Medulla oblongata (tissue), 1 donor: ENCODE data around the gene INPP5F.
A peak's percentile ranks its signal among the peaks of the same experiment; 100 is the strongest.
"Not testable (repeated sequence)": the region's sequence is repeated elsewhere in the genome, so short reads cannot be mapped to it uniquely, and the experiment has no call there.

Experiments used
- DNase-seq: peaks from one replicate; pipeline ENCODE4 v3.0.0-alpha.2; 2015; ENCODE audit errors: extremely low spot score

The INPP5F gene

GRCh38 chr10:119706521-119707278 lies 19.1 kb upstream of the INPP5F start:
- no peak for DNase-seq

GRCh38 chr10:119707331-119707730 lies 18.5 kb upstream of the INPP5F start:
- DNase-seq = not testable (repeated sequence)

DNA sequence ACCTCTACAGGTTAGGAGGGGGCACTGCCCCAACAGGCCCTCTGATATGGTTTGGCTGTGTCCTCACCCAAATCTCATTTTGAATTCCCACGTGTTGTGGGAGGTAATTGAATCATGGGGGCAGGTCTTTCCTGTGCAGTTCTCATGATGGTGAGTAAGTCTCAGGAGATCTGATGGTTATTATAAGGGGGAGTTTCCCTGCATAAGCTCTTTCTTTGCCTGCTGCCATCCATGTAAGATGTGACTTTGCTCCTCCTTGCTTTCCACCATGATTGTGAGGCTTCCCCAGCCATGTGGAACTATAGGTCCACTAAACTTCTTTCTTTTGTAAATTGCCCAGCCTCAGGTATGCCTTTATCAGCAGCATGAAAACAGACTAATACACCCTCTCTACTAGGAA lies 14.9 kb upstream of the INPP5F start:
- DNase-seq = not testable (repeated sequence)

DNA sequence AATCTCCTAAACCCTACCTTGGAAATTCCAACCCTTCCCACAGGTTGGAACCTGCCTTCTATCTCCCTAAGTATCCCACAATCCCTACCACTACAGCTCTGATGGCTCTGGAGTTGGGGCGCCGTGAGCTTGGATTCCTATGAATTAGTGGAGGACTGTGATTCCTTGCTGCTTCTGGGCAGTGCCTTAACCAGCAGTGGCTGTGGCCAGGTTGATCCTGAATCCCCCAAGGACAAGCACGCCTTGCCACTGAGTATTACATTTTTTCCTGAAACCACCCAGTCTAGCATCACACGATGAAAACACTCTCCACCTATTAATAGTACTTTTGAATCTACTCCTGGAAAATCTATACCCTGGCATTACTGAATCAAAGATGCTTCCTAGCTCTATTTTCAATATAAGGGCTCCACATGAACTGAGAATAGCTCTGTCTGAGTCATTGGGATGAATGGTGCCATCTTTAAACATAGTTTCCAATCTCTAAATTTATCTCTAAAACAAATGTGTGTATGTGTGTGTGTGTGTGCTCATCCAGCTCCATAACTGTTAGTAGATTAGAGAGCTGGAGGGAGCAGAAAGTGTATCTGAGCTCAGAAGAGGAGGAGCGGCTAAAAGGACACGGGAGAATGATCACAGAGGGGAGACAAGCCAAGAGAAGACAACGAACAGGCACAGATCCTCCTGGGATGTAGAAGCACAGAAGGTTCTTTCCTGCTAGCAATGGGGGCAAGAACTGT lies 11.9 kb upstream of the INPP5F start:
- DNase-seq = no peak

DNA sequence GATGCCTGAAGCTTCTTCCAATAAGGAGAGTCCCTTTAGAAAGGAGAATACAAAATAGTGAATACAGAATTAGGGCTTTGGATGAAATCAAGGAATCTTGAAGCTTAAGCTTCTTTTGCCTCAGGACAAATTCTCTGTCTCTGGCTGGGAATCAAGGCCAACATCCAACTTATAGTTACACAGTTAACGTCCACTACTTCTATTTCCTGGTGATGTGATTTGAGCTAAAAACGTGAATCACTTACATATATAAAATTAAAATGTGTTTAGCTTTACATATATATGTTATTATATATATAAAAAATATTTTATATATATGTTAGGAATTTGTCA lies 11.4 kb upstream of the INPP5F start:
- DNase-seq = no peak

GRCh38 chr10:119715628-119716505 lies 10.0 kb upstream of the INPP5F start:
- DNase-seq = peak; percentile 69

DNA sequence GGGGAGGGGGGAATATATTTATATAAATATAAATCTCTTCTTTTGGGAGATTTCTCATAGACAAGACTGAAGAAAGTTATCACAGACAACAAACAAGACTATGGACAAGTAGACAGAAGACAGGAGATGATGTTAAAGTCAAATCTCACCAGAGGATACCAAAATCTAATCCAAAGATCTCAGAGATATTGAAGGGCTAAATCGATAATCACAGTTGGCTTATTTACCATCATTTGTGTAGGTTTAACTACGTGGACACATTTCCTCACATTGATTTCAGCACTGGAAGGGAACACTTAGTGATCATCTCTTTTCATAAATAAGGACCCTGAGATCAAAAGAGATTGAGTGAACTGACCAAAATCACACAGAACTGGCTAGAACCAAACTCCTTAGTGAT lies 2.7 kb upstream of the INPP5F start:
- no peak for DNase-seq

- DNase-seq = peak; percentile 3
These were observed 2.2 kb upstream of the INPP5F start for GRCh38 chr10:119723624-119724023.

- DNase-seq = peak; percentile 47
These were observed 995 bp upstream of the INPP5F start for GRCh38 chr10:119724593-119725516.

GRCh38 chr10:119725517-119725827 lies 378 bp upstream of the INPP5F start:
- DNase-seq = no peak

DNA sequence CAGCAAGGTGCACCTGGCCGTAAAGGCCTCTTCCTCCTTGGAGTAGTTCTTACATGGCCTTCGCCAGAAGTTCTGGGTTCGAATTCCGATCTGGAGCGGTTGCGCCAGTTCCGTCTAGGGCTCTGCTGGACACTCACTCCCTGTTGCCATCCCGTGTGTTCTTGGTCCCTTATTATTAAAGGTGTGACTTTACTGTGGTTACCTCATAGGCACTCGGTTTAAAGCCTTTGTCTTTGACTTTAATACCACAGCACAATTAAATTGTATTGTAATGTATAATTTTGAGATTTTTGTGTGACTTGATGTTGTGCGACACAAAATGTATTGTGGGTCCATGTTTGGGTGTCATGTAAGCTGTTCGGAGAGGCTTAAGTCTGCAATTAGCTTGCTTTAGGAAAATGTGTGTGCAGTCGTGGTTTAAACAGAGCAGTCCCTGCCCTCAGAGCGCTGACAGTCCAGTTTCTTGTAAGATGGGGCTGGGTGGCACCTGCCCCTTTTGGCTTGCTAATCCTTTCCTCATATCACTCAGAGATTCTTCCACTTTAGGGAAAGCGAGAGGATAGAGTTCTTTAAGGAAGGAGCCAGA lies 919 bp downstream of the INPP5F start:
- DNase-seq = peak; percentile 25

DNA sequence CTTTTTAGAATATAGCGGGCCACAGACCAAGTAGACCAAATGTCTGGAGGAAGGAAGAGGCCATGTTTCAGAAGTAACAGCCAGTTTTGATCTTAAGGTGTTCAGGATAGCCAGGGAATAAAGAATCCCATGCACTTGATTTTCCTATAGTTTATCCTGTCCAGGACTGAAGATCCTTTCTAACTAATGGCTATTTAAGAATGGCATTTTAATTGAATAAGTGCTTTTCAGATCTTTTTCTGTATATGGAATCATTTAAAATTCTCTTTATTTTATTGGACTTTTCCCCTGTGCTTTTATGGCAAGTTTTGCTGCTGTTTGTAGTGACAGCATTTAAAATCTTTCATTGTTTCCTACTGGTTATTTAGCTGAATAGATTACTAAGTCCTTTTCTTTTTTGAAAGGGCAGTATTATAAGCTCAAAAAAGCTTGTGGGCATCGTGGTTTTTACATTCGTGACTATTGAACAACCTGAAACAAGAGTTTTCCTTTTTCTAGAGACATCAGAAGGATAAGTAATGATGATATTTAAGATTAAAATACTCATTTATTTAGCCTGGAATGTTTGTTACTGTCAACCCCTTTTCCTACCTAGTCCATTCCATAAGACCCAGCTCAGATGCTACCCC lies 2.4 kb downstream of the INPP5F start:
- peak; percentile 2 for DNase-seq

- no peak for DNase-seq
These were observed 8.8 kb downstream of the INPP5F start for GRCh38 chr10:119734396-119735332.

- DNase-seq = no peak
These were observed 9.6 kb downstream of the INPP5F start for GRCh38 chr10:119735451-119735850.

GRCh38 chr10:119736220-119736619 lies 10.4 kb downstream of the INPP5F start:
- DNase-seq = no peak

- DNase-seq = no peak
These were observed 11.3 kb downstream of the INPP5F start for GRCh38 chr10:119737039-119737663.

DNA sequence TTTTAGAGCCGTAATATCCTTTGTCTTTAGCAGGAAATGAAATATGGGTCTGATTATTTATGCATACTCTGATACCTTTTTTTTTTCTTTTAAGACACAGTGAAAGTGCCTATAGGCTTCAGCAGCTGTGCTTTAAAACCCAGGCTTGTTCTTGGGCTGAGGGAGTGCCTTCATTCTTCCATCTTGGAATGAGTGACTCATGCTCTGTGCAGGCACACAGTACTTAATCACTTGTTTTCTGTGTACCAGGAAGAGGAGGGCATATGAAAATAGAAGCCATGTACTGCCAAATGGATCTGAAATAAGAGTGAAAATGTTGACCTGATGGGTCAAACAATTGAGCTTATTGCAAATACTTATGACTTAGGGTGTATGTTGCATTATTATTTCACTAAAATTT lies 12.0 kb downstream of the INPP5F start:
- no peak for DNase-seq

GRCh38 chr10:119738962-119739361 lies 13.1 kb downstream of the INPP5F start:
- DNase-seq = no peak

DNA sequence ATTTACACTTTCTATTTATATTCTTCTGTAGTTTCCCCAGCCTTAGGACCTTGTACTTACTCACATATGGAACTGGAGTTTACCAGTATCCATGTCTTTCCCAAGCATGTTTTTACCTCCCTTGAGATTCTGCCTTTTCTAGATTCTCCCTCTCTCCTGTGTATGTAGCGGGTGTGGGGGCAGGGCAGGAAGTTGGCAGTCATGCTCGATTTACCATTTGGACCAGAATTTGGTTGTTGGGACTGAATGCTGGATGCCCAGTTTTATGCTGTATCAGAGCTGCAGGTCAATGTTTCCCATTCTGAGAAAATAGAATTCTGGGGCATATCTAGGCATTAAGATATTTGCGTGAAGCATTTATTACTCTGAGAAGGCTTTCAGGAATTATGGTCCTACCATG lies 14.2 kb downstream of the INPP5F start:
- no peak for DNase-seq
